GM19035 (cell line): ENCODE data around the gene MEX3D.

Source experiments
- ATAC-seq: cut with Tn5 transposase; IDR thresholded peaks from one replicate; pipeline ENCODE4 v1.9.1; 2021; ENCODE audit not compliant: unreplicated experiment

MEX3D gene

GRCh38 chr19:1598777-1599459 lies 30.8 kb upstream of the MEX3D start:
- no peak for ATAC-seq

- no peak for ATAC-seq
Measured at GRCh38 chr19:1593501-1593772, 25.3 kb upstream of the MEX3D start.

GRCh38 chr19:1592755-1593500 lies 24.8 kb upstream of the MEX3D start, which contains the start of gene MBD3:
TSS of gene MBD3 (minus strand) at chr19:1592865. CDS start at chr19:1592631, 234 bp downstream.
- peak; percentile 67 for ATAC-seq

- peak; percentile 72 for ATAC-seq
Measured at GRCh38 chr19:1592024-1592754, 24.1 kb upstream of the MEX3D start.

GRCh38 chr19:1591421-1592023 lies 23.4 kb upstream of the MEX3D start:
- no peak for ATAC-seq

- no peak for ATAC-seq
Measured at GRCh38 chr19:1590641-1591397, 22.7 kb upstream of the MEX3D start.

GRCh38 chr19:1587872-1588271 lies 19.7 kb upstream of the MEX3D start:
- no peak for ATAC-seq

- ATAC-seq = no peak
Measured at GRCh38 chr19:1585243-1585580, 17.1 kb upstream of the MEX3D start.

GRCh38 chr19:1584500-1585242 lies 16.5 kb upstream of the MEX3D start:
- ATAC-seq = no peak

GRCh38 chr19:1582201-1582600 lies 14.1 kb upstream of the MEX3D start:
- ATAC-seq = no peak

- no peak for ATAC-seq
Measured at GRCh38 chr19:1580957-1581356, 12.8 kb upstream of the MEX3D start.

- no peak for ATAC-seq
Measured at GRCh38 chr19:1580382-1580781, 12.3 kb upstream of the MEX3D start.

GRCh38 chr19:1579222-1579621 lies 11.1 kb upstream of the MEX3D start:
- ATAC-seq = no peak

GRCh38 chr19:1577929-1578618 lies 9.9 kb upstream of the MEX3D start:
- ATAC-seq = no peak

GRCh38 chr19:1577090-1577928 lies 9.2 kb upstream of the MEX3D start:
- ATAC-seq = no peak

GRCh38 chr19:1576242-1577089 lies 8.3 kb upstream of the MEX3D start:
- ATAC-seq = no peak

- ATAC-seq = no peak
Measured at GRCh38 chr19:1575323-1576241, 7.5 kb upstream of the MEX3D start.
